SH-SY5Y (cell line): ENCODE data around the gene ADGRE2.

Source experiments
- GATA2 ChIP-seq: IDR thresholded peaks from 2 replicates; pipeline ENCODE4 v1.6.1; 2011; ENCODE audit warnings: mild to moderate bottlenecking, low read depth, low read length
- GATA3 ChIP-seq: IDR thresholded peaks from 2 replicates; pipeline ENCODE4 v1.6.1; 2011; ENCODE audit warnings: low read depth, mild to moderate bottlenecking, low read length, moderate library complexity

GRCh38 chr19:14763497-14764145, 14.7 kb downstream of the ADGRE2 start:
- no peak for TF ChIP-seq GATA2
- TF ChIP-seq GATA3: no peak
